GM23338 (cell line): ENCODE measurements around the gene ZNF804B. TPM values are rescaled to one million over a fixed set of nuclear protein-coding genes. Genes with fewer than 3 reads are reported as not detected.

Source experiments
- ATAC-seq: fragments of 200-7000 bp; cut with Tn5 transposase; 3 replicates; pipeline ENCODE4 v1.9.1; 2020
- DNase-seq: peaks from one replicate; pipeline ENCODE4 v3.0.0-alpha.2; 2015; ENCODE audit warnings: low spot score
- H2AFZ ChIP-seq: fragments of 200-600 bp; sonication (generic); 2 replicates; pipeline ENCODE4 v1.8.0; 2016; ENCODE audit warnings: antibody characterized with exemption, mild to moderate bottlenecking, moderate library complexity
- H3F3A ChIP-seq: fragments of 200-600 bp; sonication (generic); replicated peaks from 2 replicates; pipeline ENCODE4 v1.8.0; 2017; ENCODE audit warnings: antibody characterized with exemption, mixed run types, low read depth
- H3K27ac ChIP-seq: fragments of 200-600 bp; sonication (generic); 2 replicates; pipeline ENCODE4 v1.6.1; 2016; ENCODE audit warnings: low read depth
- H3K27me3 ChIP-seq: fragments of 200-600 bp; sonication (generic); 2 replicates; pipeline ENCODE4 v1.8.0; 2016; ENCODE audit warnings: mild to moderate bottlenecking, mixed run types, moderate library complexity; ENCODE audit not compliant: insufficient read depth
- H3K36me3 ChIP-seq: fragments of 200-600 bp; sonication (generic); 2 replicates; pipeline ENCODE4 v1.8.0; 2016; ENCODE audit warnings: mild to moderate bottlenecking; ENCODE audit not compliant: insufficient read depth
- H3K4me1 ChIP-seq: fragments of 200-600 bp; sonication (generic); 2 replicates; pipeline ENCODE4 v1.8.0; 2016; ENCODE audit warnings: mild to moderate bottlenecking, moderate library complexity; ENCODE audit not compliant: insufficient read depth
- H3K4me2 ChIP-seq: fragments of 200-600 bp; sonication (generic); 2 replicates; pipeline ENCODE4 v1.7.1; 2017; ENCODE audit warnings: mixed run types
- H3K4me3 ChIP-seq: fragments of 200-600 bp; sonication (generic); 2 replicates; pipeline ENCODE4 v1.6.1; 2016; ENCODE audit warnings: mixed run types
- H3K79me2 ChIP-seq: fragments of 200-600 bp; sonication (generic); replicated peaks from 2 replicates; pipeline ENCODE4 v1.8.0; 2017; ENCODE audit warnings: mild to moderate bottlenecking; ENCODE audit not compliant: insufficient read depth
- H3K9me2 ChIP-seq: fragments of 200-600 bp; sonication (generic); 2 replicates; pipeline ENCODE4 v1.8.0; 2017; ENCODE audit not compliant: insufficient read depth
- H4K20me1 ChIP-seq: fragments of 200-600 bp; sonication (generic); replicated peaks from 2 replicates; pipeline ENCODE4 v1.8.0; 2017; ENCODE audit warnings: mild to moderate bottlenecking; ENCODE audit not compliant: insufficient read depth
- H3K27ac Mint-ChIP-seq: 2 replicates; pipeline ENCODE4 v1.8.0; 2020; ENCODE audit warnings: inconsistent platforms, mild to moderate bottlenecking, moderate library complexity, mixed read lengths
- H3K27me3 Mint-ChIP-seq: 3 replicates; pipeline ENCODE4 v1.8.0; 2022; ENCODE audit warnings: low read depth, mild to moderate bottlenecking, moderate library complexity, mixed read lengths, inconsistent platforms; ENCODE audit not compliant: insufficient read depth, poor library complexity
- H3K36me3 Mint-ChIP-seq: 3 replicates; pipeline ENCODE4 v1.8.0; 2021; ENCODE audit warnings: low read depth, mild to moderate bottlenecking, inconsistent platforms, moderate library complexity, mixed read lengths
- H3K4me1 Mint-ChIP-seq: 3 replicates; pipeline ENCODE4 v1.8.0; 2020; ENCODE audit warnings: mild to moderate bottlenecking, inconsistent platforms, mixed read lengths
- H3K4me3 Mint-ChIP-seq: 3 replicates; pipeline ENCODE4 v1.8.0; 2021; ENCODE audit warnings: moderate library complexity, mild to moderate bottlenecking, inconsistent platforms, mixed read lengths
- H3K9me3 Mint-ChIP-seq: 3 replicates; pipeline ENCODE4 v1.8.0; 2020; ENCODE audit warnings: moderate library complexity, mild to moderate bottlenecking, inconsistent platforms, mixed read lengths
- CREB1 ChIP-seq: fragments of 250-450 bp; sonication (Bioruptor Pico); IDR thresholded peaks from 2 replicates; pipeline ENCODE4 v1.5.0; 2020; ENCODE audit warnings: low read depth, mild to moderate bottlenecking, moderate library complexity
- EZH2 ChIP-seq: fragments of 200-600 bp; sonication (generic); IDR thresholded peaks from one replicate; pipeline ENCODE4 v1.8.0; 2017; ENCODE audit warnings: antibody characterized with exemption, mild to moderate bottlenecking, low read depth; ENCODE audit not compliant: unreplicated experiment
- EZH2phosphoT487 ChIP-seq: fragments of 200-600 bp; sonication (generic); IDR thresholded peaks from one replicate; pipeline ENCODE4 v1.8.1; 2018; ENCODE audit warnings: antibody characterized with exemption; ENCODE audit not compliant: unreplicated experiment
- JUNB ChIP-seq: IDR thresholded peaks from one replicate; pipeline ENCODE4 v1.6.1; 2016; ENCODE audit warnings: antibody characterized with exemption; ENCODE audit not compliant: unreplicated experiment
- NANOG ChIP-seq: IDR thresholded peaks from 2 replicates; pipeline ENCODE4 v1.6.1; 2016; ENCODE audit warnings: antibody characterized with exemption, borderline replicate concordance
- POLR2AphosphoS5 ChIP-seq: IDR thresholded peaks from 2 replicates; pipeline ENCODE4 v1.6.1; 2016; ENCODE audit warnings: antibody characterized with exemption, low read depth
- STAT1 ChIP-seq: IDR thresholded peaks from one replicate; pipeline ENCODE4 v1.6.1; 2016; ENCODE audit warnings: antibody characterized with exemption; ENCODE audit not compliant: unreplicated experiment
- ZNF114 ChIP-seq: fragments of 250-450 bp; sonication (Bioruptor Pico); IDR thresholded peaks from 2 replicates; pipeline ENCODE4 v1.5.0; 2020; ENCODE audit warnings: mild to moderate bottlenecking, moderate library complexity
- ZNF331 ChIP-seq: fragments of 250-450 bp; sonication (Bioruptor Pico); IDR thresholded peaks from 2 replicates; pipeline ENCODE4 v1.5.0; 2020; ENCODE audit warnings: low read depth, mild to moderate bottlenecking, moderate library complexity
- polyA plus RNA-seq: library from polyadenylated mRNA; unstranded; fragments of >200 nt; fragmentation: Nextera tagmentation; extraction: Ambion mirVana; gene quantifications from 2 replicates; pipeline ENCODE4 v1.2.1, GENCODE V29; 2016
- total RNA-seq: library from RNA; depleted of rRNA; stranded (reverse); fragments of >200 nt; shearing (Covaris generic); gene quantifications from 2 replicates; pipeline ENCODE4 v1.2.3, GENCODE V29; 2014
- TF ChIP-seq, protein P1 (sequence below): fragments of 250-450 bp; sonication (Bioruptor Pico); IDR thresholded peaks from 2 replicates; pipeline ENCODE4 v1.5.0; 2020; ENCODE audit warnings: mild to moderate bottlenecking, moderate library complexity
- TF ChIP-seq, protein P2 (sequence below), 2 experiments: fragments of 200-600 bp in 1 of 2; sonication (generic) in 1 of 2; conservative IDR thresholded peaks; 2 replicates each; pipeline versions ENCODE4 v1.5.1 to v1.6.1; 2016 to 2017; ENCODE audit warnings: antibody characterized with exemption in 2 of 2, low read depth in 2 of 2, mild to moderate bottlenecking in 2 of 2, moderate library complexity in 1 of 2
- TF ChIP-seq, protein P3 (sequence below): IDR thresholded peaks from 2 replicates; pipeline ENCODE4 v1.6.1; 2016; ENCODE audit warnings: antibody characterized with exemption
- TF ChIP-seq, protein P4 (sequence below): IDR thresholded peaks from one replicate; pipeline ENCODE4 v1.6.1; 2018; ENCODE audit warnings: antibody characterized with exemption; ENCODE audit not compliant: unreplicated experiment

The ZNF804B gene
- total and polyA plus RNA-seq, 2 experiments from 2014 or later: not detected

DNA sequence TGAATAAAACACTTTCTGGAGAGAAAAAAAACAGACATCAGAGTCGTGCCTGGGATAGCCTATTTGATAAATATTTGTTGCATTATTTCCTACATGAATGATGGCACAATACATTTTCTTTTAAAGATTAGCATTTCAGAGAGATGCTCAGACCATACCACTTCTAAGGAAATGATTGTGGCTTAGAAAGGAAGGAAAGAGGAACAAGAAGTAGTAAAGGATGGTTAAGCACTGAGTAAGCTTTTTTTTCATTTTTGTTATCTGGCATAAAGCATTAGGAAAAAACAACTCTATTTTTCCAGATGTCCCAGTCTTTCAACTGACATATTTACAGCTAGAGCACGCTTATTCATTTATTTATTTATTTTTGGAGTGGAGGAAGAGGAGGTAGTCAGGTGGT, 294.9 kb downstream of the ZNF804B start:
- no peaks in the 10 kb centered on the region for H3K9me3 Mint-ChIP-seq
- DNase-seq (no peak), ATAC-seq (no peak)
- no peaks in the 10 kb centered on the region for H3K4me1 ChIP-seq
- TF ChIP-seq, protein P1, sequence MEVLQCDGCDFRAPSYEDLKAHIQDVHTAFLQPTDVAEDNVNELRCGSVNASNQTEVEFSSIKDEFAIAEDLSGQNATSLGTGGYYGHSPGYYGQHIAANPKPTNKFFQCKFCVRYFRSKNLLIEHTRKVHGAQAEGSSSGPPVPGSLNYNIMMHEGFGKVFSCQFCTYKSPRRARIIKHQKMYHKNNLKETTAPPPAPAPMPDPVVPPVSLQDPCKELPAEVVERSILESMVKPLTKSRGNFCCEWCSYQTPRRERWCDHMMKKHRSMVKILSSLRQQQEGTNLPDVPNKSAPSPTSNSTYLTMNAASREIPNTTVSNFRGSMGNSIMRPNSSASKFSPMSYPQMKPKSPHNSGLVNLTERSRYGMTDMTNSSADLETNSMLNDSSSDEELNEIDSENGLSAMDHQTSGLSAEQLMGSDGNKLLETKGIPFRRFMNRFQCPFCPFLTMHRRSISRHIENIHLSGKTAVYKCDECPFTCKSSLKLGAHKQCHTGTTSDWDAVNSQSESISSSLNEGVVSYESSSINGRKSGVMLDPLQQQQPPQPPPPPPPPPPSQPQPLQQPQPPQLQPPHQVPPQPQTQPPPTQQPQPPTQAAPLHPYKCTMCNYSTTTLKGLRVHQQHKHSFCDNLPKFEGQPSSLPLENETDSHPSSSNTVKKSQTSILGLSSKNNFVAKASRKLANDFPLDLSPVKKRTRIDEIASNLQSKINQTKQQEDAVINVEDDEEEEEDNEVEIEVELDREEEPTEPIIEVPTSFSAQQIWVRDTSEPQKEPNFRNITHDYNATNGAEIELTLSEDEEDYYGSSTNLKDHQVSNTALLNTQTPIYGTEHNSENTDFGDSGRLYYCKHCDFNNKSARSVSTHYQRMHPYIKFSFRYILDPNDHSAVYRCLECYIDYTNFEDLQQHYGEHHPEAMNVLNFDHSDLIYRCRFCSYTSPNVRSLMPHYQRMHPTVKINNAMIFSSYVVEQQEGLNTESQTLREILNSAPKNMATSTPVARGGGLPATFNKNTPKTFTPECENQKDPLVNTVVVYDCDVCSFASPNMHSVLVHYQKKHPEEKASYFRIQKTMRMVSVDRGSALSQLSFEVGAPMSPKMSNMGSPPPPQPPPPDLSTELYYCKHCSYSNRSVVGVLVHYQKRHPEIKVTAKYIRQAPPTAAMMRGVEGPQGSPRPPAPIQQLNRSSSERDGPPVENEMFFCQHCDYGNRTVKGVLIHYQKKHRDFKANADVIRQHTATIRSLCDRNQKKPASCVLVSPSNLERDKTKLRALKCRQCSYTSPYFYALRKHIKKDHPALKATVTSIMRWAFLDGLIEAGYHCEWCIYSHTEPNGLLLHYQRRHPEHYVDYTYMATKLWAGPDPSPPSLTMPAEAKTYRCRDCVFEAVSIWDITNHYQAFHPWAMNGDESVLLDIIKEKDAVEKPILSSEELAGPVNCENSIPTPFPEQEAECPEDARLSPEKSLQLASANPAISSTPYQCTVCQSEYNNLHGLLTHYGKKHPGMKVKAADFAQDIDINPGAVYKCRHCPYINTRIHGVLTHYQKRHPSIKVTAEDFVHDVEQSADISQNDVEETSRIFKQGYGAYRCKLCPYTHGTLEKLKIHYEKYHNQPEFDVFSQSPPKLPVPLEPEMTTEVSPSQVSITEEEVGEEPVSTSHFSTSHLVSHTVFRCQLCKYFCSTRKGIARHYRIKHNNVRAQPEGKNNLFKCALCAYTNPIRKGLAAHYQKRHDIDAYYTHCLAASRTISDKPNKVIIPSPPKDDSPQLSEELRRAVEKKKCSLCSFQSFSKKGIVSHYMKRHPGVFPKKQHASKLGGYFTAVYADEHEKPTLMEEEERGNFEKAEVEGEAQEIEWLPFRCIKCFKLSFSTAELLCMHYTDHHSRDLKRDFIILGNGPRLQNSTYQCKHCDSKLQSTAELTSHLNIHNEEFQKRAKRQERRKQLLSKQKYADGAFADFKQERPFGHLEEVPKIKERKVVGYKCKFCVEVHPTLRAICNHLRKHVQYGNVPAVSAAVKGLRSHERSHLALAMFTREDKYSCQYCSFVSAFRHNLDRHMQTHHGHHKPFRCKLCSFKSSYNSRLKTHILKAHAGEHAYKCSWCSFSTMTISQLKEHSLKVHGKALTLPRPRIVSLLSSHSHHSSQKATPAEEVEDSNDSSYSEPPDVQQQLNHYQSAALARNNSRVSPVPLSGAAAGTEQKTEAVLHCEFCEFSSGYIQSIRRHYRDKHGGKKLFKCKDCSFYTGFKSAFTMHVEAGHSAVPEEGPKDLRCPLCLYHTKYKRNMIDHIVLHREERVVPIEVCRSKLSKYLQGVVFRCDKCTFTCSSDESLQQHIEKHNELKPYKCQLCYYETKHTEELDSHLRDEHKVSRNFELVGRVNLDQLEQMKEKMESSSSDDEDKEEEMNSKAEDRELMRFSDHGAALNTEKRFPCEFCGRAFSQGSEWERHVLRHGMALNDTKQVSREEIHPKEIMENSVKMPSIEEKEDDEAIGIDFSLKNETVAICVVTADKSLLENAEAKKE (CRISPR knock-in tag): no peak
- TF ChIP-seq, protein P2, sequence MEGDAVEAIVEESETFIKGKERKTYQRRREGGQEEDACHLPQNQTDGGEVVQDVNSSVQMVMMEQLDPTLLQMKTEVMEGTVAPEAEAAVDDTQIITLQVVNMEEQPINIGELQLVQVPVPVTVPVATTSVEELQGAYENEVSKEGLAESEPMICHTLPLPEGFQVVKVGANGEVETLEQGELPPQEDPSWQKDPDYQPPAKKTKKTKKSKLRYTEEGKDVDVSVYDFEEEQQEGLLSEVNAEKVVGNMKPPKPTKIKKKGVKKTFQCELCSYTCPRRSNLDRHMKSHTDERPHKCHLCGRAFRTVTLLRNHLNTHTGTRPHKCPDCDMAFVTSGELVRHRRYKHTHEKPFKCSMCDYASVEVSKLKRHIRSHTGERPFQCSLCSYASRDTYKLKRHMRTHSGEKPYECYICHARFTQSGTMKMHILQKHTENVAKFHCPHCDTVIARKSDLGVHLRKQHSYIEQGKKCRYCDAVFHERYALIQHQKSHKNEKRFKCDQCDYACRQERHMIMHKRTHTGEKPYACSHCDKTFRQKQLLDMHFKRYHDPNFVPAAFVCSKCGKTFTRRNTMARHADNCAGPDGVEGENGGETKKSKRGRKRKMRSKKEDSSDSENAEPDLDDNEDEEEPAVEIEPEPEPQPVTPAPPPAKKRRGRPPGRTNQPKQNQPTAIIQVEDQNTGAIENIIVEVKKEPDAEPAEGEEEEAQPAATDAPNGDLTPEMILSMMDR (conservative IDR thresholded peaks at IDR 0.05; ENCODE audit: low read depth in 2 of 2): no peak
- TF ChIP-seq CREB1 (no peak), NANOG (no peak), ZNF114 (no peak), JUNB (no peak), EZH2phosphoT487 (no peak), ZNF331 (CRISPR knock-in tag) (no peak), POLR2AphosphoS5 (no peak), STAT1 (no peak), EZH2 (no peak)
- TF ChIP-seq, protein P3, sequence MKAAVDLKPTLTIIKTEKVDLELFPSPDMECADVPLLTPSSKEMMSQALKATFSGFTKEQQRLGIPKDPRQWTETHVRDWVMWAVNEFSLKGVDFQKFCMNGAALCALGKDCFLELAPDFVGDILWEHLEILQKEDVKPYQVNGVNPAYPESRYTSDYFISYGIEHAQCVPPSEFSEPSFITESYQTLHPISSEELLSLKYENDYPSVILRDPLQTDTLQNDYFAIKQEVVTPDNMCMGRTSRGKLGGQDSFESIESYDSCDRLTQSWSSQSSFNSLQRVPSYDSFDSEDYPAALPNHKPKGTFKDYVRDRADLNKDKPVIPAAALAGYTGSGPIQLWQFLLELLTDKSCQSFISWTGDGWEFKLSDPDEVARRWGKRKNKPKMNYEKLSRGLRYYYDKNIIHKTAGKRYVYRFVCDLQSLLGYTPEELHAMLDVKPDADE: no peak
- TF ChIP-seq, protein P4, sequence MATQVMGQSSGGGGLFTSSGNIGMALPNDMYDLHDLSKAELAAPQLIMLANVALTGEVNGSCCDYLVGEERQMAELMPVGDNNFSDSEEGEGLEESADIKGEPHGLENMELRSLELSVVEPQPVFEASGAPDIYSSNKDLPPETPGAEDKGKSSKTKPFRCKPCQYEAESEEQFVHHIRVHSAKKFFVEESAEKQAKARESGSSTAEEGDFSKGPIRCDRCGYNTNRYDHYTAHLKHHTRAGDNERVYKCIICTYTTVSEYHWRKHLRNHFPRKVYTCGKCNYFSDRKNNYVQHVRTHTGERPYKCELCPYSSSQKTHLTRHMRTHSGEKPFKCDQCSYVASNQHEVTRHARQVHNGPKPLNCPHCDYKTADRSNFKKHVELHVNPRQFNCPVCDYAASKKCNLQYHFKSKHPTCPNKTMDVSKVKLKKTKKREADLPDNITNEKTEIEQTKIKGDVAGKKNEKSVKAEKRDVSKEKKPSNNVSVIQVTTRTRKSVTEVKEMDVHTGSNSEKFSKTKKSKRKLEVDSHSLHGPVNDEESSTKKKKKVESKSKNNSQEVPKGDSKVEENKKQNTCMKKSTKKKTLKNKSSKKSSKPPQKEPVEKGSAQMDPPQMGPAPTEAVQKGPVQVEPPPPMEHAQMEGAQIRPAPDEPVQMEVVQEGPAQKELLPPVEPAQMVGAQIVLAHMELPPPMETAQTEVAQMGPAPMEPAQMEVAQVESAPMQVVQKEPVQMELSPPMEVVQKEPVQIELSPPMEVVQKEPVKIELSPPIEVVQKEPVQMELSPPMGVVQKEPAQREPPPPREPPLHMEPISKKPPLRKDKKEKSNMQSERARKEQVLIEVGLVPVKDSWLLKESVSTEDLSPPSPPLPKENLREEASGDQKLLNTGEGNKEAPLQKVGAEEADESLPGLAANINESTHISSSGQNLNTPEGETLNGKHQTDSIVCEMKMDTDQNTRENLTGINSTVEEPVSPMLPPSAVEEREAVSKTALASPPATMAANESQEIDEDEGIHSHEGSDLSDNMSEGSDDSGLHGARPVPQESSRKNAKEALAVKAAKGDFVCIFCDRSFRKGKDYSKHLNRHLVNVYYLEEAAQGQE: no peak
- peaks cover 2% of the 10 kb centered on the region for H3K27me3 Mint-ChIP-seq
- no peaks in the 10 kb centered on the region for H3K4me1 Mint-ChIP-seq
- no peak overlapping the region for H3K4me3 Mint-ChIP-seq
- peaks cover 3% of the 10 kb centered on the region for H3K9me2 ChIP-seq
- H3K27me3 ChIP-seq: no peaks in the 10 kb centered on the region
- no peaks in the 10 kb centered on the region for H4K20me1 ChIP-seq
- no peak overlapping the region for H3K27ac Mint-ChIP-seq
- no peaks in the 10 kb centered on the region for H3K36me3 ChIP-seq
- H3F3A ChIP-seq: no peaks in the 10 kb centered on the region
- no peak overlapping the region for H2AFZ ChIP-seq
- no peaks in the 10 kb centered on the region for H3K36me3 Mint-ChIP-seq
- H3K4me2 ChIP-seq: no peak overlapping the region
- H3K27ac ChIP-seq: no peak overlapping the region
- H3K4me3 ChIP-seq: no peak overlapping the region
- H3K79me2 ChIP-seq: no peaks in the 10 kb centered on the region
